ENCODE measurements around the gene SLC2A2.
"Not testable (repeated sequence)": the region's sequence is repeated elsewhere in the genome, so short reads cannot be mapped to it uniquely, and the experiment has no call there.

SLC2A2 gene

GRCh38 chr3:170982733-170983132, 43.8 kb downstream of the SLC2A2 start:
- DNase-seq, result no peak

DNA sequence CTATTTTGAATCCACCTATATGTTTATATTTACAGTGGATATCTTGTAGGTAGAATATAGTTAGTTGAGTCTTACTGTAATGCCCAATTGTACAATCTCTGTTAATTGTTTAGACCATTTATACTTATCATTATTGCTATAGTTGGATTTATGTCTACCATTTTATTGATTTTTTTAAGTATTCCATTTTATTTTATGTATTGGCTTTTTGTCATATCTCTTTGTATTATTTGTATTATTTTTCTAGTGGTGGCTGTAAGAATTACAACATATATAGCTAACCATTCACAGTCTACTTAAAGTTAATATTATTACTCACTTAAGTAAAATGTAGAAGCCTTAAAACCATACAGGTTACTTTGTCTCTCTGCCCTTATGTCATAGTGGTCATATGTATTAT, 46.1 kb downstream of the SLC2A2 start:
- no peak for DNase-seq

GRCh38 chr3:170977949-170978745, 48.4 kb downstream of the SLC2A2 start:
- DNase-seq, result no peak

DNA sequence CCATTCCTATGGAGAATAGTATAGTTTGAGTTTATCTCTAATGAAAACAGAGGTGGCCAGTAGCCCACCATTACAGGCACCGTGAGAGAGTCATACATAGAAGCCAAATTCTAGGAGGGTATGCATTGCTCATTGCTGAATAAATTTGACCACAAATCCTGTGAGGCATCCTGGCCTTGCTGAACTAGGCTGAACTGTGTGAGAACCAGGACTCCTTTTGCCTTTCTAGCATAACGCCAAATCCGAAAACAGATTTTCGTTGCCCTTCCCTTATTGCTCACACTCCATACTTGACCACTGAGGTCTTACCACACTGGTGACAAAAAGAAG, 50.4 kb downstream of the SLC2A2 start:
- no peak for DNase-seq

- no peak for DNase-seq
Measured at GRCh38 chr3:170975283-170976189, 51.0 kb downstream of the SLC2A2 start.

DNA sequence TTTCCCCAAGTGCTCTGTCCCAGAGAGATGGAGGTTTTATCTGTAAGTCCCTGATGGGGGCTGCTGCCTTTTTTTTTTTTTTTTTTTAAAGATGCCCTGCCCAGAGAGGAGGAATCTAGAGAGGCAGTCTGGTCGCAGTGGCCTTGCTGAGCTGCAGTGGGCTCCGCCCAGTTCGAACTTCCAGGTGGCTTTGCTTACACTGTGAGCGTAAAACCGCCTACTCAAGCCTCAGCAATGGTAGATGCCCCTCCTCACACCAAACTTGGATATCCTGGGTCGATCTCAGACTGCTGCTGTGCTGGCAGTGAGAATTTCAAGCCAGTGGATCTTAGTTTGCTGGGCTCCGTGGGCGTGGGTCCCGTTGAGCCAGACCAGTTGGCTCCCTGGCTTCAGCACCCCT, 51.6 kb downstream of the SLC2A2 start:
- DNase-seq, result no peak

DNA sequence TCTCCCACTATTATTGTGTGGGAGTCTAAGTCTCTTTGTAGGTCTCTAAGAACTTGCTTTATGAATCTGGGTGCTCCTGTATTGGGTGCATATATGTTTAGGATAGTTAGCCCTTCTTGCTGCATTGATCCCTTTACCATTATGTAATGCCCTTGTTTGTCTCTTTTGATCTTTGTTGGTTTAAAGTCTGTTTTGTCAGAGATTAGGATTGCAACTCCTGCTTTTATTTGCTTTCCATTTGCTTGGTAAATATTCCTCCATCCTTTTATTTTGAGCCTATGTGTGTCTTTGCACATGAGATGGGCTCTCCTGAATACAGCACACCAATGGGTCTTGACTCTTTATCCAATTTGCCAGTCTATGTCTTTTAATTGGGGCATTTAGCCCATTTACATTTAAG, 53.6 kb downstream of the SLC2A2 start:
- not testable (repeated sequence) for DNase-seq

GRCh38 chr3:170967126-170967525, 59.4 kb downstream of the SLC2A2 start:
- DNase-seq, result no peak

DNA sequence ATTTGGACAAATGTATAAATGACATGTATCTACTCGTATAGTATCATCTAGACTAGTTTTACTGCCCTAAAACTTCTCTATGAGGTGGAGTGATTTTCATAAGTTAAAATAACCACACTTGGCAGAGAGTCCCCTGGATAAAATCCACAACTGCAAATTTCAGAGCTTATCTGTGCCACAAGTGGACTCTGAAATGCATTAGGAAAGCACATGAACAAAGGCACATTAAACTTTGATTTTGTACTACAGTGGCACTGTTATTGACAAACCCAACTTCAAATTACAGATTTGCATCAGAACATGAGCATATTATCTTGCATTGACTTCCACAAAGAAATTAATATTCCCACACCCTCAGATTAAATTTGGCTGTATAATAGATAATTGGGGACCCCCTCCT, 60.0 kb downstream of the SLC2A2 start:
- no peak for DNase-seq

GRCh38 chr3:170962411-170962810, 64.1 kb downstream of the SLC2A2 start:
- no peak for DNase-seq

DNA sequence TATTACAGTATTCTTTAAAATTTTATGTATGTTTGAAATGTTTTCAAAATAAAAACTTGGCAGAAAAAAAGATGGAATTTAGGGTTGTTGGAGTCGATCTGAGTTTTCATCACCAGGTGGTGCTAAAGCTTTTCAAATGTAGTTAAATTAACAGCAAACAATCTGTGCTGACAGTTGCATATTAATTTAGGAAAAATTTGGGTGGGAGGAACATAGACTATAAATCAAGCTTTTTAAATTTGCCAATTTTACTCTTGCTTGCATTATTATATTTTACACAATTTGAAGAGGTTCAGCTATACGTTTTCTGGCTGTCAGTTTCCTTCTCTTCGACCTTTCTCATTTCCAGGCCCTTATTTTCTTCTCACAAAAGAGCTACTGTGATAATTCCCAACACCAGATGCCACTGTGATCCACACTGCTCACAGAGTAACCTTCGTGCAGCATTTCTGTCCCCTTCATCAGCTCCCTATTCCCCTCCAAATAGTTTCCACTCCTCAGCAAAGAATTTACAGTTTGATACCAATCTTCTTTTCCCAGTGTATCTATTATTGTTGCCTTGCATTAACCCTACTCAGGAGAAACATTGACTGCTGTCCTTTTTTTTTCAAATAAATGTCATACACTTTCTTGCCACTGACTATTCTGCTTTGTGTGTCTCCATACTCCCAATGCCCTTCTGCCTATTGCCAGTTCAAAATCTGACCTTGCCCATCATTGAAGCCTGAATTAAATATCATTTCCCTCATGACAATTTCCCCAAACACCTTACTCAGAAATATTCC, 64.7 kb downstream of the SLC2A2 start:
- DNase-seq, result no peak

- DNase-seq, result no peak
Measured at GRCh38 chr3:170959457-170959856, 67.1 kb downstream of the SLC2A2 start.

DNA sequence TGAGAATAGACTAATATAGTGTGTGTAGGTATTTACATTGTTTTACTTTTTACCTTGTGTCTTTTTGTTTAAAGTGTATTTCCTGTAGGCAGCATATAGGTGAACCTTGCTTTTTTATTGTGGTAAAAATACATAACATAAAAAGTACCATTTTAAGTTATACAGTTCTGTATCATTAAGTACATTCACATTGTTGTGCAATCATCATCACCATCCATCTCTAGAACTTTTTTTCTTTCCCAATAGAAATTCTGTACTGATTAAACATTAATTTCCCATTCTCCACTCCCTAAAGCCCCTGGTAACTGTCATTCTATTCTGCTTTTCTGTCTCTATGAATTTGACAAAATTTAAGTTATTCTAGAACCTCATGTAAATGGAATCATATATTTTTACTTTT, 69.9 kb downstream of the SLC2A2 start:
- no peak for DNase-seq

- no peak for DNase-seq
Measured at GRCh38 chr3:170953736-170954135, 72.8 kb downstream of the SLC2A2 start.

DNA sequence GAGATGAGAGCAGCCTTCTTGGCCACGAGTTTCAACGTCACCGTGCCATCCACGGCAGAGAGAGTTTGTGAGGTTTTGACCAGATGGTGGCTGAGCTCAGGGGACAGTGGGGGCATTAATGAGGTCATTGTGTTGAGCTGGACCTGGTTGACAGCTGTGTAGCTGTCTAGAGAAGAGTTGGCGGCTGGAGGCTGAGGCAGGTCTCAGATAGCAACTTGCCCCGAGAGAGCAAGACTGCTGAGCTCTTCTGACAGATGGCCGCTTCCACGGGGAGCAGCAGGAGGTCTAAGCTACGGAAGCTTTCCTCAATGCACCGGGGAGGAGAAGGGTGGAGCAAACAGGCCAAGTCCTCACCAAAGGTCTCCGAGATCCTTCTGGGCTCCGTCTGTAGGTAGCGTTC, 73.3 kb downstream of the SLC2A2 start:
- DNase-seq, result no peak

DNA sequence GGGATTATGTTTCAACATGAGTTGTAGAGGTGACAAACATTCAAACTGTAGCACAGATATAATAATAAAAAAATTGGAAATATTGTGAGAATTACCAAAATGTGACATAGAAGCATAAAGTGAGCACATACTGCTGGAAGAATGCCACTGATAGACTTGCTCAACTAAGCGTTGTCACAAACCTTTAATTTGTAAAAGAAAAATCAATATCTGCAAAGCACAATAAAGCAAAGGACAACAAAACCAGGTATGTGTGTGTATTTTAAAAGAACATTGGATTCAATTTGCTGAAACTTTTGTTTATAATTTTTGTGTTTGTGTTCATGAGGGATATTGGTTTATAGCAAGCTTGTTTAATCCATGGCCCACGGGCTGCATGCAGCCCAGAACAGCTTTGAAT, 77.3 kb downstream of the SLC2A2 start:
- DNase-seq, result no peak

GRCh38 chr3:170947018-170947769, 79.3 kb downstream of the SLC2A2 start:
- DNase-seq, result no peak

All from activated CD4-positive, alpha-beta T cell treated with anti-CD3 and anti-CD28 coated beads for 48 hours (primary cell).